NCI-H345 treated with DMSO at 0.1 percent for 48 hours (cell line): Measurements from ENCODE around the gene RXRA.

Experiments used
- DNase-seq: peaks from one replicate; lab custom pipeline; 2025; ENCODE audit not compliant: unreplicated experiment; lab: John Stamatoyannopoulos, UW

The RXRA gene

DNA sequence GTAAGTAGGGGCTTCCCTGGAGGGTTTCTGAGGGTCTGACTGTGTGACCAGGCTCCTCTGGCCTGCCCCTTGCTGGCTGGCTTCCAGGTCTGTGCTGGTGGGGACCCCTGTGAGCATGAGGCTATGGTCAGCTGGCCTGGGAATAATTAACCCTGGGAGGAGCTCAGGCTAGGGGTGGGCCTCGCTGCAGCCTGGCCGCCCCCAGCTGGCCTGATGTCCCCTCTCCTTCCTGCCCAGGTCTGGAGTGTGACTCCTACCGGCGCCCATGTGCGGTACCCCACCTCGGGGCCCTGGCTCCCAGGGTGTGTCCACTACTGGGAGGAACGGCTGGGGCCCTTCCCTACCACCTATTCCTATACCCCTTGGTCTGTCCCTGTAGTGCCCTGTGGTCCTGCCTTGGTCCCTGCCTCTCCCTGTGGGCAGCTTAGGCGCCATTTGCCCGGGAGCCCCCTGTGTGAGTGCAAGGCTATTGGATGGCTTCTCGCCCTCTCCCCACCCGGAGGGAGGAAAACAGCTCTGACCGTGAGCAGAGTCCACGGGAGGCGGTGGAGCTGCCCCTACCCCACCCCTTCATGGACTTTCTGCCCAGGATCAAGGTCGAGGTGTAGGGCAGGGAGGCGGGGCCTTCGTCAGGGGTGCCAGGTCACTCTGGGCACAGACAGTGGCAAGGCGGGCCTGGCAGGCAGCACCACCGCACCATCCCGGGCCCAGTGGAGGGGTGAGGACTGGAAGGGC, 9.4 kb downstream of the RXRA start:
- no peak for DNase-seq

DNA sequence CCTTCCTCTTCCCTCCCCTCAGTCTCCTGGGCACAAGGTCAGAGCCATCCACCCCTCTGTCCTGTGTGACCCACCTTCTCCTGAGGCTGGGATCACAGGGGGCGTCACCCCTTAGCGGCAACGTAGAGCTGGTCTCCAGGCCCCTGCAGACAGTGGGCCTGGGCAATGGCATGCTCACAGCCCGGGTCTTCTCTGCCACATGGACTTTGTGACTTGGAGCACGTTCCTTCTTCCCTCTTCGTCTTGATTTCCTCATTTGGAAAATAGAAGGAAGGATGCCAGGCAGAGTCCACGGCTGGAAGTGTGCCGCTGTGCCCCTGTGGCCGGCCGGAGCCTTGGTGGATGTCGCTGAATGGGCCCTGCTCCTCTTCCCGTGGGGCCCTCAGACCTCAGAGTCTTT, 10.0 kb downstream of the RXRA start:
- no peak for DNase-seq

DNA sequence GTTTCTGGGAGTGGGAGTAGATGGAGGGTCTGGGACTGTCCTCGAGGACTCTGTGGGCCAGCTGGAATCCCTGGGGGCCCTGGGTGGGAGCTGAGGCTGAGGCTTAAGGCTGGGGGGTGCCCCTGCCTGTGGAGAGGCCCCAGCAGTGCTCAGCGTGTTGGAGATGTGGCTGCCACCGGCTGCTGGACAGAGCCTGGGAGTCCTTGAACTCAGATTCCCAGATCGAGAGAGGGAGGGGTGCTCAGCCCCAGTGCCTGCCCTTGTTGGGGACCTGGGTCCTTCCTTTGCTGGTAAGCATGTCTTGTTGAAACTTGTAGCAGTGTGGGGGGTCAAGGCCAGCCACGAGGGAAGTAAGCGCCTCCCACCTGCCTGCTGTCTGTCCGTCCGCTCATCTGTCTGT, 10.7 kb downstream of the RXRA start:
- no peak for DNase-seq

DNA sequence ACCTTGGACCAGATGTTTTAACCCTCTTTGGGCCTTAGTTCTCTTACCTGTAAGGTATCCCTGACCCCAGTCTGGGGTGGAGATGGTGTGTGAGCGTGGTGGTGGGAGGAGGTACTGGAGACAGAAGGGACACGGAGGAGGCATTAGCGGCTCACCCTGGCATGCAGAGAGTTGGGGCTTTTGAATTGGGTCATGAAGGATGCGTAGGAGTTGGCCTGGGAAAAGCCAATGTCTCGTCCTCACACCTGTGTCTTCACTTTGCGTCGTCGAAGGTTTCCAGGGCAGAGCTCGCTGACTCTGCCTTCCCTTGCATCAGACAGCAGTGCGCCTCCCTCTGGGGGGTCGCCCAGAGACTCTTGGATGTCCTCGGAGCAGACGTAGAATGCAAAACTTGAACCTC, 11.2 kb downstream of the RXRA start:
- DNase-seq: no peak

DNA sequence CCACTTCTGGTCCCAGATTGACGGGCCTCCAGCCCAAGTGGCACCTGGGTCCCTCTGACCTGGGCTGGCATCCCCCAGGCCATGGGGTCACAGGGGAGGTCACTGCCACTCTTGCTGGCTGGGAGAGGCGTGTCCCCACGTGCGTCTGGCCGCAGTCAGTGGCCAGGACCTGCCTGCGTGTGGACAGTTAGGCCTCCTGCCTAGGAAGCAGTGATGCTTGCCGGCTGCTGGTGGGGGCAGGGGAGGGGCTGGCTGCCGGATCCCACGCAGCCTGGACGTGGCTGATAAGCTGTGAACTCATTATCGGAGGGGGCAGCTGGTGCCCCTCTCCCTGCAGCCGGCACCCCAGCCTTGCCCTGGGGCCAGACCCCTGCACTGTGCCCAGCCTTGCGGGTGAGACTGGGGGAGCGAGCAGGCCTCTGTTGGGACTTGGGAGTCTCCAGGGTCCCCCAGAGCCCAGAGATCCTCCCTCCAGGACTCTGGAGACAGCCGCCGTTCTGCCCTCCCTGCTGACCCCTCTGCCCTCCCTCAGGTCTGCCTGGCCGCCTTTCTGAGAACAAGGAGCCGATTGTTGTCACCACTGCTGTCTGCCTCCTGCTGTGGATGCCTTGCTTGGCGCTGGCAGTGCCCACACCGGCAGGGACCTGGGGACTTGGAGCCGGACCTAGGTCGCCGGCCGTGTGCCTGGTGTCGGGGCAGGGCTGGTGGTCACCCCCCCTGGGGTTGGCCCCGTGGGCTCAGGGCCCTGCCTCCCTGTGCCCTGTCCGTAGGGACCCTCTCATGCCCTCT, 12.3 kb downstream of the RXRA start:
- DNase-seq: no peak

DNA sequence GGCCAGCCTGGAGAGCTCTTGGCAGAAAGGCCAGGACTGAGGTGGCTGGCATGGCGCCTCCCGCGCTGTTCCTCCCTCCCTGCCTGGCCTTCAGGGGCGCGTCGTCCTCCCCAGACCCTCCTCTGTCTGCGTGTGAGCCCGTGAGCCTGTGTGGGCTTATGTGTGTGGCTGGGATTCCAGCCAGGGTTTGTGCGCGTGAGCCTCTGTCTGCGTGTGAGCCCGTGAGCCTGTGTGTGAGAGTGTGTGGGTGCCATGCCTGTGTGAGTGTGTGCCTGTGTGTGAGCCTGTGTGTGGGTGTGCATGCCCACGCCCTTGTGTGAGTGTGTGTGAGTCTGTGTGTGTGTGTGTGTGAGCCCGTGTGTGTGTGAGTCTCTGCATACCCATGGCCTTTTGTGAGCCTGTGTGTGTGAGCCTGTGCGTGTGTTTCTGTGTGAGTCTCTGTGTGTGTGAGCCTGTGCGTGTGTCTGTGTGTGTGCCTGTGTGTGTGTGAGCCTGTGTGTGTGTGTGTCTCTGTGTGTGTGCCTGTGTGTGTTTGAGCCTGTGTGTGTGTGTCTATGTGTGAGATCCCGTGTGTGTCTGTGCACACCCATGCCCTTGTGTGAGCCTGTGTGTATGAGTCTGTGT, 13.0 kb downstream of the RXRA start:
- no peak for DNase-seq

DNA sequence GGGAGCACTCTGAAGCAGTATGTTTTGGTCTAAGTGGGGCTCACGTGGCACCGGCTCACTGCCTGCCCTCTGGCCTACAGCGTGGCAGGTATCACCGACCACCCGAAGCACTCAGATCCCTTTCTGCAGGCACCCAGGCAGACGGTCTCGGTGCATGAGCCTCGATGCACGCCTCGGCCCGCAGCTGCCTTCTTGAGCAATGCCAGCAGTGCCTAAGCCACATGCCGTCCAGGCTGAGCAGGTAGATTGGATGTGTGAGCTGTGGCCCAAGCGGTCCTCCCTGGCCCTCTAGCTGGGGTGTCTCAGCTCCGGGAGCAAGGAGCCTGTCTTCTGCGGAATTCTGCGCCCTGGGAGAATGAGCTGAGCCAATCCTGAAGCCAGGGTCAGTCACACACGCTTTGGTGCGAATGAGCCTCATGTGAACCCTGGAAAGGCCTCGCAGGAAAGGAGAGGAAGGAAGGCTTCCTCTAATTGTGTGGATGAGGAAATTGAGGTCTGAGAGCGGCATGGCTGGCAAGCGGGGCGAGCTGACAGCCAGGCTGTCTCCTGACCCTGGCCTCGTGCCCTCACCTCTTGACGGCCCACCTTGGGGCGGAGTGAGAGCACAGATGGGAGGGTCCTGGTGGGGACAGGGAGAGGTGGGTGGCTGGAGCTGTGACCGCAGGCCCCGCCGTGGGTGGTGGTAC, 14.4 kb downstream of the RXRA start:
- no peak for DNase-seq

DNA sequence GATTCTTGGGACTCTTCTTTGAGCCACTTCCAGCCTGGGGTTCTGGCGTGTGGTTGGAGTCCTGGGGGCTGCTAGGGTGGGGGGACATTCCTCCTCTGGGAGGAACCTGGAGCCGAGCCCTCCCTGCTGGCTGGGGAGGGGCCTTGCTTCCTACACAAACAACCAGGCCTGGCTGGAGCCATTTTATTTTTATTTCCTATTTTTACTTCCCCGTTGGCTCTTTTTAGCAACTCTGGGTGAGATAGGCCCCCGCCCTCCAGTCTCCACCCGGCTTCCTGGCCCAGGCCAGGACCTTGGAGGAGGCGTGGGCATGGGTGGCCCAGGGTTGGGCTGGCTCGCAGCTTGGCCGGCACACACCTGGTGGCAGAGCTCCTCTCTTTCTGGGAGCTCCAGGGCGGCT, 15.1 kb downstream of the RXRA start:
- no peak for DNase-seq

DNA sequence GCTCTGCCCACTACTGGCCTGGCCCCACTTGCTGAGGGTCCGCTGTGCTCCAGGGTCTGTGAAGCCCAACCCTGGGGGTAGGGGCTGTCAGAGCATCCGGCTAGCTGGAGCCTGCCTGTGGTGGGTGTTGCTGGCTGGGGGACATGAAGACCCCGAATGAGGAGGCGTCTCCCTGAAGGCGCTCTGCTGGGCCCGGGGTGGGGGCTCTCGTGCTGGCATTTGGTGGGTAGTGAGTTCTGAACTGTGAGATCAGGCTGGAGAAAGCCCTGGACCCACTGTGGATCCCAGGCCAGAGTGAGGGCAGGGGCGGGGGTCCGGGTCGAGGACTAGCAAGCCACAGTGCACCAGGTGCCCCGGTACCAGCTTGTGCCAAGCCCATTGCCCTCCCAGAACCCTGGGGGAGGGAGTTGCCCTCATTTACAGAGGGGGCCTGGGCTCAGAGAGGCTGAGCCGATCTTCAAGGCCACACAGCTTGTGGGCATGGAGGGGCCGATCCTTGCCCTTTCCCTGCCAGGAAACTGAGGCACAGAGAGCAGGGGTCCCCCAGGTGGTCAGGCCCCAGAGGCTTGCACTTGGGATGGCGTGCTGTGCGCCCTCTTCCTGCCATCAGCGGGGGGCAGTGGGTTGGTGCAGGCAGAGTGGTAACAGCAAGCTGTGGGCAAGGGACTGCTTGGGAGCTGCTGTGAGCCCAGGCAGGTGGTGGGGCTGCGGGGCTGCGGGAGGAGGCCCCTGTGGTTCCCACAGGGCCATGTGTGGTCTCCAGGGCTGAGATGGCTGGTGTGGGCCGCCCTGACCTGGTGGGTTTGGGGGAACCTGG, 15.9 kb downstream of the RXRA start:
- no peak for DNase-seq

DNA sequence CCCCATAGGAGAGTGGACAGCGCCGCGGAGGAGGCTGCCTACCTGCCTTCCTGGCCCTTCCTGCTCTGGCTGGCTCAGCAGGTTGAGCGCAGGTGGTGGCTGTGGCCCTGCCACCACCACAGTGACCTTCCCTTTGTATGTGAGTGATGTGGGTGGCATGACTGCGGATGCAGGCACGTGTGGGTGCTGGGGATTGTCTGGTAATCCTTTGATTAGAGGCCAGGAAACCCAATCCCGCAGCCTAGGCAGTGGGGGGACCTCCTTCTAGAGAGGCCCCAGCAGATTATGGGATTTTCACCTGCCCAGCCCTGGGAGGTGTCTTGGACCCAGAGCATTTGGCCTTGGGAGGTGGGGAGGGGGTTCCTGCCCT, 16.5 kb downstream of the RXRA start:
- DNase-seq: no peak

DNA sequence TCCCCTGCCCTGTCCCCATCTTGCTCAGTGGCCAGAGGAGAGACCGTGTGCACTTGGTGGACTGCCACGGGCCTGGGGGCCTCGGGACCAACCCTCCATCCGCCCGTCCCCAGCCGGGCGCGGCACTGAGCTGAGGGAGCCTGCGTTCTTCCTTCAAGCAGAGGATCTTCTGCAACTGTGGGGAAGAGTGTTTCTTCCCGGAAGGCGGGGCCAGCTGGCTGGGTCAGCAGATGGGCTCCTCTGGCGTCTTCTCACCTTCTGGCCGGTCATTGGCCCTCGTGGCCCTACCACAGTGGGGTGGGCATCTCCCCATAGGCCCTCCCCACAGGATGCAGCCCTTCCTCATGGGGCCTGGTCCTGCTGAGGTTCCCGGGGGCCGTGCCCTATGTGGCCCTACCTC, 17.4 kb downstream of the RXRA start:
- DNase-seq: no peak

DNA sequence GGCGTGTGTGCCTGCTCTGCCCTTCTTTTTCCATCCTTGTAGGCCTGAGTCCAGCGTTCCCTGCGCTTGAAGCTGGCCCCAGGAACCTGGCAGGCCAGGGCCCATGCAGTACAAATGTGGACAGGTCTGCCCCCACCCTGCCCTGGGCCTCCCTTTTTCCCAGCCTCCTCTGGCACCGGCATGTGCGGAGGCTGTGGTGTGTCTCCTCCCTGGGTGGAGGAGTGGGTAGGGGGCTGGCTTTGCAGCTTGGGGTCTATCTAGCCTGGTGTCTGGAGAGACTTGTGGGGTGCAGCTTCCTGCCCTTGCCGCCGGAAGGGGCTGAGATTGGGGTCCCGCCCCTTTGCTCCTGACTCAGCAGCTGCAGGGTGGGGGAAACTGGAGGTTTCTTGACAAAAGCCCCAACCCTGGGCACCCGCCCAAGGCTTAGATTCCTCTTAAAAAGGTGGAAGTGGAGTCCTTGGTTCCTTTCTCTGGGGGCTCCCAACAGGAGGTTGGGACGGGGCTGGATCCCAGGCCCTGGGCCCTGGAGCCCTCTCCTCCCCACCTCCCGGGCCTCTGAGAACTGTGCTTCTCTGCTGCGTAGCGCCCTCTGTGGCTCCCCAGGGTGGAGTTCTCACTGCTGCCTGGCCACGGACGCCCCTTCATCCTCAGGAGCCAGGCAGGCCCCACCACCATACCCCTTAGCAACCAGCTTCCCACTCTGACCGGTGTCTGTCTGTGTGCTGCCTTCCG, 18.0 kb downstream of the RXRA start:
- DNase-seq: no peak

DNA sequence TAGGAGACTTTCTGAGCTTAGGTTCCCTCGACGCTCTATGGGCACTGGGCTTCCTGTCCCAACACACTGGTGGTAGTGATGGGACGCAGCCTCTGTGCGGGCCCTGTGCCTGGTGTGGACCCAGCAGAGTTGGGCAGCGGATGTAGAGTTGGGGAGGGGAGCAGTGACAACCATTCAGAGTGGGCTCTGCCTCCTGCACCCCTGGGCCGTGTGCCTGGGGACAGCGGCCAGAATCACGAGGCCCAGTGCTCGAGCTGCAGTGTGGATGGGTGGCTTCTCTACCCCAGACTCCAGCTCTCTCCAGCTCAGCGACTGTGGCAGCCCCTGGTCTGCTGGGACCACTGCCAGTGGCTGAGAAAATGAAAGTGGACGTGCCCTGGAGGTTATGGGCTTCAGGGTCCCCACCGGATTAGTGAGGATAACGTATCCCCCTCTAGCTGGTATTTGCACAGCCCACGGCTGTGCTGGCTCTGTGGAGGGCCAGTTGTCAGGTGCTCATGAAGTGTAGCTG, 18.6 kb downstream of the RXRA start:
- no peak for DNase-seq

DNA sequence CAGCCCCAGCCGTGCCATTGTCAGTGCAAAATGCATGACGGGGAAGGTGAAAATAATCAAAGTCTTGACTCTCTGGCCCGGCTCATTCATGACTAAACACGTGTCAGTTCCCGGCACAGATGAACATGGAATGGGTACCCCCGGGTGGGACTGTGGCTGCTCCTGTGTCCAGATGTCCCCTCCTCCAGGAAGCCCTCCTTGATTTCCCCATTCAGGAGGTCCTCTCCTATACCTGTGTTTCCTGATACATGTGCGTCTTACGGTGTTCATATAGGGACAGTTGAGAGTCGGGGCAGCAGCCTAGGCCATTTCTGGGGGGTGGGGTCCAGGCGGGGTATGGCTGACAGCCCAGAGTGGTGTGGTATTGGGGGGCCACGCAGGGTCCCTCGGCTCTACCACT, 19.5 kb downstream of the RXRA start:
- no peak for DNase-seq

DNA sequence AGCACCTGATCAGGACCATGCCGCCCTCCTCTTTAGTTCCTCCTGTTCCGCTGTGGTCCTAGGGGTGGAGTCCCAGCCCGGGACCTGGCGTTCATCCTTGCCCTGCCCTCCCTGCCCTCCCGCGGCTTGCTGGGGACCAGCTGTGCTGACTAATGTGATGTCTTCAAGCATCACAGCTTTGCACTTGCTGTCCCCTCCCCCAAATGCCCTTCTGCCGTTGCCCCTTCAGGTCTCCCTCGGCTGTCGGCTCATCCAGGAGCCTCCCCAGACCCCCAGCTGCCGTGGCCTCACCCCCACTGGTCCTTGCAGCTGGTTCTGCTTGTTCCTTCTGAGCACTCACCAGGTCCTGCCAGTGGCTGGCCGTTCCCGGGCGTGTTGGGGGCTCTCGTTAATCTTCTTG, 19.9 kb downstream of the RXRA start:
- no peak for DNase-seq

DNA sequence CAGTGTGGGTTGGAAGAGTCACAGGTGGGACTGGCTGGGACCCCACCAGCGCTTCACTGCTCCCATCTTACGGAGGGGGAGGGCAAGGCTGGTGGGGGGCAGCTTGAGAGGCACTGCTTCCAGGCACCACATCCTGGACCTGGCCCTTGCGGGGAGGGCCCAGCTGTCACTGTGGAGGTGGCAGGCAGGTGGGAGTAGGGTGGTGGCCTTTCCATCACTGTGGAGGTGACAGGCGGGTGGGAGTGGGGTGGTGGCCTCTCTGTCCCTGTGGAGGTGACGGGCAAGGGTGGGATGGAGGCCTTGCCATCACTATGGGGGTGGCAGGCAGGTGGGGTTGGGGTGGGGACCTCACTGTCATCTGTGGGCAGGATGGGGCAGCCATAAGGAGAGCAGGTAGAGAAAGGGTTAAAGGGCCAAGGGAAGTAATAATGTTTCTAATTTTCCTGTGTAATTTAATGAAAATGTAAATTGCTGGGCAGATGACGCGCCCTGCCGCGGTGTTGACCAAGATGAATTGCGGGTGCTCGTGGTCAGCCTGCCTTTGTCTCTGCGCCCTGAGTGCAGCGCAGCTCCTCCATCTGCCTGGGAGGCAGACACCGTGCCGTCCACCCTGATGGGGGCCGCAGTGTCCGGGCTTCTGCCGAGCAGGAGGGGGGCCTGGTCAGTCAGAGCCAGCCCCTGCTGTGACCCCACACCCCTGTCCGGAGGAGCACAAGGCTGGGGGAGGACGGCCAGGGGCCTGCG, 20.8 kb downstream of the RXRA start:
- DNase-seq: no peak

DNA sequence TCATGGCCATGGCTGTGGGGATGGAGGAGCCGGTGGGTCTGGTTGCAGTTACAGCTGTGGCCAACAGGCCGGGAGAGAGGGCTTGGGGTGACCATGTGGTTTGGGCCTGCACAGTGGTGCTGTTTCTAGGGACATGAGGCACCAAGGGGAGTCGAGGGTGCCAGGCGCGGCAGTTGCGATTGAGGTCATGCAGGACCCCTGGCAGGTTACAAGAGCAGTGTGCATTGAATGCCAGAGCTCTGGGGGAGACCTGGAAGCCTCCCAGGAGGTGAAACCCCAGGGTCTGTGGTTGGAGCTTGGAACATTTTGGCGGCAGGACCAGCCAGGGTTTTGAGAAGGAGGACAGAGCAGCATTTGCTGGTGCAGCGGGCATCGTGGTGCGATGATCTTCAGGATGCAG, 21.7 kb downstream of the RXRA start:
- DNase-seq: no peak

DNA sequence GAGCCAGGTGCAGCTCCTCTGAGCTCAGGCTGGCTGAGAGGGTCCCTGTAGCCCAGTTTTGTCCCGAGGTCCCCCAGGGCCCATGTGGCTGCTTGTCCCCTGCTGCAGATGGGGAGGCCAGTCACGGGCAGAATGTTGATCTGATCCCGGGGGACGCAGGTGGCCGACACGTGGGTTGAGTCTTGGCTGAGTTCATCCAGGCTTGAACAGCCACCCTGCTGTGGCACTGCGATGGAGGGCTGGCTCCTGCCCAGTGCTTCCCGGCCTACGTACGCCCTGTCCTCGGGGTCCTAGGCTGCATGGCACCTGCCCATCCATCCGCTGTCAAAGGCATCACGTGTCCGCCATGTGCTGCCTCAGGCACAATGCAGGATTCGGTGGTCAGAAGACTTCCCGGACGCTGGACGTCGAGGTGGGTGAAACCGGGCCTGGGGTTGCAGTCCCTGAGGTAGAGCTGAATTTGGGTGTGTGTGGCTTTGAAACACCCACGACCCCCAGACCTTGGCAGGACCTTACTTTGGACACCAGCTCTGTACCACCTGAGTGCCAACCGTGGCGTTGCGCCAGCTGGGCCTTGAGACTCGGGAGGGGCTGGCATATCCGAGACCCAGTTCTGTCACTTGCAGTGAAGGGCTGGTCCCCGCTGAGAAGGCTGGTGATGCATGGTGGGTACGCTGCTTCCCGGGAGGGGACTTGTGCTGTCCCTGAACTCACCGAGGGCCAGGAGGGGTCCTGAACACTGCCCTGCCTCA, 22.3 kb downstream of the RXRA start:
- DNase-seq: no peak

DNA sequence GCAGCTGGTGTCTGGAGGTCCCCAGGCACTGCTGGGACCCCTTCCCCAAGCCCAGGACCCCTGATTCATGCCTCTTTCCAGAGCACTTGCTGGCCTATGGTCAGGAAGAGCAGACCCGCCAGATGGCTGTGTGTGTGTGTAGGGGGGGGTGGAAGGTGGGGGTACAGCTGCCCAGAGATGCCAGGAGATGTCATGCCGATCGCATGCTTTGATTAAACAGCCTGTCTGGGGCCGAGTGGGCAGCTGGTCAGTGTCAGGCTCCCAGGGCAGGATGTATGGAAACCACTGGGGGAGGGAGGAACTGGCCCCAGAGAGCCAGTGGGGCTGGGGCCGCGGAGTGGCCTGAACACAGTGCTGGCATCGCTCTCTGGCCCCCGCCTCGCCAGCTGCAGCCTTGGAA, 23.7 kb downstream of the RXRA start:
- no peak for DNase-seq
